ENCODE results near the gene PLCB4.

DNA sequence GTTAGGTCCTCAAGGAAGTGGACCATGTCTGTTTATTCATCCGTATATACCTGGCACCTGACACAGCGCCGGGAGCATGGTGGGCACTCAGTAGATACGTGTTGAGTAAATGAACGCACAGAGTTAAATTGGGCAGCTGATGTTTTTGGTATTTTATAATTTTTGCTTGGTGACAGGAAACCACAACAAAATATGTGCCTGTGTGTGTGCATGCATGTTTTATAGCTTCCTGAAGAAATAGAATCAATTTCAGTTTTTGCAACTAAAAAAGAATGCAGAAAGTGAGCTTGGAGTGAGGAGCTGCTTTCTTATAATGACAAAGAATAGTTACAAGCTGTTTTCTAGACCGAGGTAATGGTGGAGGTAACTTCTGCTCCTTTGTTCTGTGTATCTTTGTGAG lies 91.4 kb downstream of the PLCB4 start:
- TF ChIP-seq, protein P1, sequence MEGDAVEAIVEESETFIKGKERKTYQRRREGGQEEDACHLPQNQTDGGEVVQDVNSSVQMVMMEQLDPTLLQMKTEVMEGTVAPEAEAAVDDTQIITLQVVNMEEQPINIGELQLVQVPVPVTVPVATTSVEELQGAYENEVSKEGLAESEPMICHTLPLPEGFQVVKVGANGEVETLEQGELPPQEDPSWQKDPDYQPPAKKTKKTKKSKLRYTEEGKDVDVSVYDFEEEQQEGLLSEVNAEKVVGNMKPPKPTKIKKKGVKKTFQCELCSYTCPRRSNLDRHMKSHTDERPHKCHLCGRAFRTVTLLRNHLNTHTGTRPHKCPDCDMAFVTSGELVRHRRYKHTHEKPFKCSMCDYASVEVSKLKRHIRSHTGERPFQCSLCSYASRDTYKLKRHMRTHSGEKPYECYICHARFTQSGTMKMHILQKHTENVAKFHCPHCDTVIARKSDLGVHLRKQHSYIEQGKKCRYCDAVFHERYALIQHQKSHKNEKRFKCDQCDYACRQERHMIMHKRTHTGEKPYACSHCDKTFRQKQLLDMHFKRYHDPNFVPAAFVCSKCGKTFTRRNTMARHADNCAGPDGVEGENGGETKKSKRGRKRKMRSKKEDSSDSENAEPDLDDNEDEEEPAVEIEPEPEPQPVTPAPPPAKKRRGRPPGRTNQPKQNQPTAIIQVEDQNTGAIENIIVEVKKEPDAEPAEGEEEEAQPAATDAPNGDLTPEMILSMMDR (conservative IDR thresholded peaks at IDR 0.05; ENCODE audit: low read length), result no peak
- no peak for TF ChIP-seq EZH2phosphoT487 (IDR thresholded peaks at IDR 0.05; ENCODE audit: borderline replicate concordance, low read depth, low read length)

Measured in OCI-LY7 (cell line).